C4-2B (cell line): Measurements from ENCODE around the gene MFSD2B.

Experiments used
- CTCF ChIP-seq: fragments of 450-650 bp; conservative IDR thresholded peaks from 2 replicates; pipeline ENCODE4 v1.5.1; 2017; ENCODE audit warnings: mild to moderate bottlenecking
- ZFX ChIP-seq: fragments of 450-650 bp; IDR thresholded peaks from 2 replicates; pipeline ENCODE4 v1.6.1; 2017

- TF ChIP-seq CTCF = no peak
- TF ChIP-seq ZFX = no peak
These were observed 15.3 kb upstream of the MFSD2B start for GRCh38 chr2:23994567-23994966.
